Activated CD4-positive, CD25-positive, alpha-beta regulatory T cell treated with anti-CD3 and anti-CD28 coated beads, Interleukin-2, amount 50 U/mL, for 24 hours (primary cell): ENCODE results near the gene TFR2.

Experiments used
- ATAC-seq, 2 donors: fragments of 150-1000 bp; cut with Tn5 transposase; one replicate each; pipeline ENCODE4 v1.10.0; 2021; ENCODE audit warnings: mild to moderate bottlenecking in 1 of 2, moderate library complexity in 1 of 2

TFR2 gene

DNA sequence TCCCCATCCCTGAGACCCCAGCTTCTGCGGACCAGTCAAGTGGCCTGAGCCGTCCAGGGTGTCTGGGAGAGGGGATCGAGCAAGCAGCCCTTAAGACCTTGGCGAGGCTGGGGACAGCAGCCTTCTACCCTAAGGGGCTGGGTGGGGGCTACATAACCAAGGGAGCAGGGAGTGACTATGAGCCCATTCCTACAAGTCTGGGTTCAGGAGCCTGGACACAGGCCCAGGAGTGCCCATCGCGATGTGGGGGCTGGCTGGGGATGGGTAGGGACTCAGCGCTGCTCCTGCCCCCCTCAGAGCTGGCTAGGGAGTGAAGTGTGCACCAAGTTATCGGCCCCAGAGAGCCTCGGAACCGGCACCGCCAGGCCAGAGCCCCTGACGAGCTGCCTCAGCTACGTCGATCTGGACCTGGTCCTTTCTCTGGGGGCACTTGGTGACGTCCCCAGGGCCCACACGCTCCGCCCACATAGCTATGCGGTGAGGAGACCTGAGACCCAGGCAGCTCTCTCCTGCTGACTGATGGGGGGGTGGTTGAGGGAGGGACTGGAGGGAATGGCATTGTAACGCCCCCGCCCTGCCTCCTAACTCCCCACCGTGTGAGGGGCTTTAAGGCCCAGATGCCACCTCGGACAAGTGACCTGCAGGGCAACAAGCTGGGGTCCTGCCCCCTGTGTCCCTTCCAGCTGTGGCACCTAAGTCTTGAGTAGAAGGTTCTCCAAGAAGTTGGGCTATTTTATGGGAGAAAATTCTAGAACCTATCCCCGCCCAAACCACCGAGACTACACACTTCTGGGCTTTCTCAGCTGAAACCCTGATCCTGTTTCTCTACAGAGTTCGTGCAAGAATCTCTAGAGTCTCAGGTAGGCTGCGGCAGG lies 70.2 kb downstream of the TFR2 start:
- no peak for ATAC-seq
